ENCODE results near the gene HSPBAP1.

HSPBAP1 gene

GRCh38 chr3:122690096-122690495, 103.5 kb downstream of the HSPBAP1 start:
- Histone ChIP-seq H3K27ac (ENCODE audit: low read length) (no peak overlapping the region), H3K36me3 (replicated peaks; ENCODE audit: insufficient read depth, low read length) (no peaks in the 10 kb centered on the region; the same call in 1 of the 2 replicates), H3K4me1 (ENCODE audit: low read length) (no peaks in the 10 kb centered on the region), H3K9ac (ENCODE audit: low read length) (no peak overlapping the region), H3K9me3 (replicated peaks; ENCODE audit: insufficient read depth, low read length) (no peaks in the 10 kb centered on the region), H3K27me3 (replicated peaks; ENCODE audit: insufficient read depth, low read length) (no peaks in the 10 kb centered on the region), H3K79me2 (ENCODE audit: low read length) (no peaks in the 10 kb centered on the region), H4K20me1 (ENCODE audit: insufficient read depth, low read length) (no peaks in the 10 kb centered on the region), H3K4me2 (ENCODE audit: low read depth, low read length) (no peak overlapping the region), H3K9me2 (replicated peaks; ENCODE audit: insufficient read depth, low read length) (no peaks in the 10 kb centered on the region), H2AFZ (ENCODE audit: low read length) (no peak overlapping the region), H3F3A (ENCODE audit: insufficient read depth, low read length) (no peaks in the 10 kb centered on the region), H3K4me3 (ENCODE audit: low read length) (no peak overlapping the region)
- no peak for DNase-seq
- TF ChIP-seq EZH2phosphoT487 (IDR thresholded peaks at IDR 0.05; ENCODE audit: low read length) (no peak), CTCF (IDR thresholded peaks at IDR 0.05; ENCODE audit: low read length) (no peak), EZH2 (optimal IDR thresholded peaks at IDR 0.05; ENCODE audit: low read depth, low read length) (no peak)

Measured in MM.1S (cell line).